ENCODE data around the gene SYCP2L. TPM values are rescaled to one million over a fixed set of nuclear protein-coding genes. Genes with fewer than 3 reads are reported as not detected.

Gene SYCP2L
- total RNA-seq, 1 experiment from 2014 or later = 4.9 TPM

DNA sequence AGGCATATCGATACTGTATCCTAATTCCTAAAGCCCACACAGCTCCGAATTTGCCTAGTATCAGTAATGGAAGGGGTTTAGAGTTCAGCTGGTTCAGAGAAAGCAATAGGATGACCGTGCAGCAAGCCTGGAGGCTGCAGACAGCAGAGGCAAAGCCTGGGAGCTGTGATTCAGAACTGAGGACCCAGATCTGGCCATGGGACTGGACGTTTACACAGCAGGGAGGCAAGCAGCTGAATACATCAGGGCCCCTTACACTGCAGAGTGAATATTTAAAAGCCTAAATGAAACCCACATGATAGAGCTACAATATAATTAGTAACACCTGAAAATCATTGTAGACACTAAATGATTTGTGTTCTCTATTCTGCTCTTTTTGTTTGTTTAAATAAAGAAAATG, 119.2 kb downstream of the SYCP2L start:
- POLR2A ChIA-PET = no interaction called here
- peaks cover 18 to 34% of the 10 kb centered on the region in 2 experiments for H3K4me1 ChIP-seq (ENCODE audit: control insufficient read depth in 1 of 2, insufficient read depth in 2 of 2, low read length in 2 of 2)

More for the DNA sequence above, 119.2 kb downstream of the SYCP2L start:
- Histone ChIP-seq H3K9me2 (ENCODE audit: insufficient read depth) (no peaks in the 10 kb centered on the region), H4K20me1 (ENCODE audit: insufficient read depth) (no peaks in the 10 kb centered on the region), H3K4me3 (replicated peaks in 1 of 2; ENCODE audit: low read depth in 1 of 2, low read length in 2 of 2) (no peak overlapping the region), H3K9ac (ENCODE audit: low read length) (no peak overlapping the region), H2AFZ (ENCODE audit: low read depth, low read length, poor library complexity, severe bottlenecking) (no peak overlapping the region), H3K36me3 (ENCODE audit: control insufficient read depth in 1 of 2, insufficient read depth in 2 of 2, low read length in 2 of 2) (no peaks in the 10 kb centered on the region), H3K4me2 (ENCODE audit: low read length) (no peak overlapping the region), H3K27me3 (ENCODE audit: insufficient read depth, low read length) (no peaks in the 10 kb centered on the region), H3K79me2 (ENCODE audit: insufficient read depth, low read length) (no peaks in the 10 kb centered on the region), H3K9me3 (ENCODE audit: control insufficient read depth in 1 of 2, insufficient read depth in 1 of 2, low read depth in 1 of 2, low read length in 2 of 2) (no peaks in the 10 kb centered on the region), H3K27ac (ENCODE audit: low read depth, low read length) (no peak overlapping the region)
- intact Hi-C loops (cut with micrococcal nuclease) = no loop called here
- no peak for DNase-seq (ENCODE audit: low read depth, low spot score)
- no peak for ATAC-seq
- BruUV-seq (replicated peaks) = no TSS peak
- TF ChIP-seq YY1 (IDR thresholded peaks at IDR 0.05; ENCODE audit: extremely low read depth, insufficient replicate concordance, low read depth, low read length) (no peak), JUND (IDR thresholded peaks at IDR 0.05) (no peak), POLR2A (IDR thresholded peaks at IDR 0.05; ENCODE audit: borderline replicate concordance, extremely low read depth, insufficient read depth, insufficient read length) (no peak), EZH2 (IDR thresholded peaks at IDR 0.05) (no peak), SRF (IDR thresholded peaks at IDR 0.05; ENCODE audit: low read depth) (no peak), POLR2AphosphoS5 (IDR thresholded peaks at IDR 0.05; ENCODE audit: low read depth, low read length) (no peak), EGR1 (IDR thresholded peaks at IDR 0.05; ENCODE audit: low read depth) (no peak), SP1 (IDR thresholded peaks at IDR 0.05; ENCODE audit: low read depth) (no peak), CBX3 (IDR thresholded peaks at IDR 0.05; ENCODE audit: low read depth) (no peak), TCF7L2 (IDR thresholded peaks at IDR 0.05; ENCODE audit: borderline replicate concordance, extremely low read depth, insufficient read depth, insufficient read length) (no peak), ZNF274 (IDR thresholded peaks at IDR 0.05; ENCODE audit: low read depth, low read length) (no peak), SIN3A (IDR thresholded peaks at IDR 0.05; ENCODE audit: low read depth) (no peak)
- TF ChIP-seq, protein P1, sequence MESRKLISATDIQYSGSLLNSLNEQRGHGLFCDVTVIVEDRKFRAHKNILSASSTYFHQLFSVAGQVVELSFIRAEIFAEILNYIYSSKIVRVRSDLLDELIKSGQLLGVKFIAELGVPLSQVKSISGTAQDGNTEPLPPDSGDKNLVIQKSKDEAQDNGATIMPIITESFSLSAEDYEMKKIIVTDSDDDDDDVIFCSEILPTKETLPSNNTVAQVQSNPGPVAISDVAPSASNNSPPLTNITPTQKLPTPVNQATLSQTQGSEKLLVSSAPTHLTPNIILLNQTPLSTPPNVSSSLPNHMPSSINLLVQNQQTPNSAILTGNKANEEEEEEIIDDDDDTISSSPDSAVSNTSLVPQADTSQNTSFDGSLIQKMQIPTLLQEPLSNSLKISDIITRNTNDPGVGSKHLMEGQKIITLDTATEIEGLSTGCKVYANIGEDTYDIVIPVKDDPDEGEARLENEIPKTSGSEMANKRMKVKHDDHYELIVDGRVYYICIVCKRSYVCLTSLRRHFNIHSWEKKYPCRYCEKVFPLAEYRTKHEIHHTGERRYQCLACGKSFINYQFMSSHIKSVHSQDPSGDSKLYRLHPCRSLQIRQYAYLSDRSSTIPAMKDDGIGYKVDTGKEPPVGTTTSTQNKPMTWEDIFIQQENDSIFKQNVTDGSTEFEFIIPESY (IDR thresholded peaks at IDR 0.05; ENCODE audit: extremely low read depth, insufficient replicate concordance, low read length) = no peak
- TF ChIP-seq, protein P2, sequence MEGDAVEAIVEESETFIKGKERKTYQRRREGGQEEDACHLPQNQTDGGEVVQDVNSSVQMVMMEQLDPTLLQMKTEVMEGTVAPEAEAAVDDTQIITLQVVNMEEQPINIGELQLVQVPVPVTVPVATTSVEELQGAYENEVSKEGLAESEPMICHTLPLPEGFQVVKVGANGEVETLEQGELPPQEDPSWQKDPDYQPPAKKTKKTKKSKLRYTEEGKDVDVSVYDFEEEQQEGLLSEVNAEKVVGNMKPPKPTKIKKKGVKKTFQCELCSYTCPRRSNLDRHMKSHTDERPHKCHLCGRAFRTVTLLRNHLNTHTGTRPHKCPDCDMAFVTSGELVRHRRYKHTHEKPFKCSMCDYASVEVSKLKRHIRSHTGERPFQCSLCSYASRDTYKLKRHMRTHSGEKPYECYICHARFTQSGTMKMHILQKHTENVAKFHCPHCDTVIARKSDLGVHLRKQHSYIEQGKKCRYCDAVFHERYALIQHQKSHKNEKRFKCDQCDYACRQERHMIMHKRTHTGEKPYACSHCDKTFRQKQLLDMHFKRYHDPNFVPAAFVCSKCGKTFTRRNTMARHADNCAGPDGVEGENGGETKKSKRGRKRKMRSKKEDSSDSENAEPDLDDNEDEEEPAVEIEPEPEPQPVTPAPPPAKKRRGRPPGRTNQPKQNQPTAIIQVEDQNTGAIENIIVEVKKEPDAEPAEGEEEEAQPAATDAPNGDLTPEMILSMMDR (IDR thresholded peaks at IDR 0.05 in 2 of 3, conservative IDR thresholded peaks at IDR 0.05 in 1 of 3; ENCODE audit: borderline replicate concordance in 1 of 3, insufficient read depth in 1 of 3, low read depth in 2 of 3, low read length in 2 of 3) = no peak
- TF ChIP-seq, protein P3, sequence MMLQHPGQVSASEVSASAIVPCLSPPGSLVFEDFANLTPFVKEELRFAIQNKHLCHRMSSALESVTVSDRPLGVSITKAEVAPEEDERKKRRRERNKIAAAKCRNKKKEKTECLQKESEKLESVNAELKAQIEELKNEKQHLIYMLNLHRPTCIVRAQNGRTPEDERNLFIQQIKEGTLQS (IDR thresholded peaks at IDR 0.05) = no peak
- TF ChIP-seq, protein P4, sequence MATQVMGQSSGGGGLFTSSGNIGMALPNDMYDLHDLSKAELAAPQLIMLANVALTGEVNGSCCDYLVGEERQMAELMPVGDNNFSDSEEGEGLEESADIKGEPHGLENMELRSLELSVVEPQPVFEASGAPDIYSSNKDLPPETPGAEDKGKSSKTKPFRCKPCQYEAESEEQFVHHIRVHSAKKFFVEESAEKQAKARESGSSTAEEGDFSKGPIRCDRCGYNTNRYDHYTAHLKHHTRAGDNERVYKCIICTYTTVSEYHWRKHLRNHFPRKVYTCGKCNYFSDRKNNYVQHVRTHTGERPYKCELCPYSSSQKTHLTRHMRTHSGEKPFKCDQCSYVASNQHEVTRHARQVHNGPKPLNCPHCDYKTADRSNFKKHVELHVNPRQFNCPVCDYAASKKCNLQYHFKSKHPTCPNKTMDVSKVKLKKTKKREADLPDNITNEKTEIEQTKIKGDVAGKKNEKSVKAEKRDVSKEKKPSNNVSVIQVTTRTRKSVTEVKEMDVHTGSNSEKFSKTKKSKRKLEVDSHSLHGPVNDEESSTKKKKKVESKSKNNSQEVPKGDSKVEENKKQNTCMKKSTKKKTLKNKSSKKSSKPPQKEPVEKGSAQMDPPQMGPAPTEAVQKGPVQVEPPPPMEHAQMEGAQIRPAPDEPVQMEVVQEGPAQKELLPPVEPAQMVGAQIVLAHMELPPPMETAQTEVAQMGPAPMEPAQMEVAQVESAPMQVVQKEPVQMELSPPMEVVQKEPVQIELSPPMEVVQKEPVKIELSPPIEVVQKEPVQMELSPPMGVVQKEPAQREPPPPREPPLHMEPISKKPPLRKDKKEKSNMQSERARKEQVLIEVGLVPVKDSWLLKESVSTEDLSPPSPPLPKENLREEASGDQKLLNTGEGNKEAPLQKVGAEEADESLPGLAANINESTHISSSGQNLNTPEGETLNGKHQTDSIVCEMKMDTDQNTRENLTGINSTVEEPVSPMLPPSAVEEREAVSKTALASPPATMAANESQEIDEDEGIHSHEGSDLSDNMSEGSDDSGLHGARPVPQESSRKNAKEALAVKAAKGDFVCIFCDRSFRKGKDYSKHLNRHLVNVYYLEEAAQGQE (IDR thresholded peaks at IDR 0.05; ENCODE audit: low read depth) = no peak
- TF ChIP-seq, protein P5, sequence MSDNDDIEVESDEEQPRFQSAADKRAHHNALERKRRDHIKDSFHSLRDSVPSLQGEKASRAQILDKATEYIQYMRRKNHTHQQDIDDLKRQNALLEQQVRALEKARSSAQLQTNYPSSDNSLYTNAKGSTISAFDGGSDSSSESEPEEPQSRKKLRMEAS (IDR thresholded peaks at IDR 0.05) = no peak
- RAD21 ChIA-PET (ENCODE audit: low non-redundant PET in 1 of 2, low total read pairs in 2 of 2, uncharacterized antibody in 2 of 2, unreplicated experiment in 2 of 2) = no interaction called here
- CTCF ChIA-PET = no interaction called here
